Mucosa of descending colon (tissue), 3 donors: ENCODE data around the gene C10orf67. TPM values are rescaled to one million over a fixed set of nuclear protein-coding genes. Genes with fewer than 3 reads are reported as not detected.

Experiments used
- ATAC-seq: fragments of 200-7000 bp; cut with Tn5 transposase; one replicate; pipeline ENCODE4 v1.9.1; 2020; ENCODE audit warnings: mild to moderate bottlenecking, moderate library complexity
- DNase-seq, 3 donors: peaks; one replicate each; pipeline ENCODE4 v3.0.0-alpha.2; 2020
- H3K36me3 ChIP-seq: fragments of 200-600 bp; one replicate; pipeline ENCODE4 v1.8.0; 2021; ENCODE audit warnings: low read depth, mild to moderate bottlenecking
- H3K4me1 ChIP-seq: fragments of 200-600 bp; one replicate; pipeline ENCODE4 v1.8.0; 2021; ENCODE audit warnings: low read depth, mild to moderate bottlenecking
- H3K4me3 ChIP-seq: fragments of 200-600 bp; one replicate; pipeline ENCODE4 v1.8.0; 2021; ENCODE audit warnings: mild to moderate bottlenecking
- H3K9me3 ChIP-seq: fragments of 200-600 bp; one replicate; pipeline ENCODE4 v1.8.0; 2021; ENCODE audit warnings: mild to moderate bottlenecking
- CTCF ChIP-seq: fragments of 200-600 bp; IDR thresholded peaks from one replicate; pipeline ENCODE4 v1.8.0; 2022; ENCODE audit warnings: antibody characterized with exemption, mild to moderate bottlenecking
- intact Hi-C, 2 donors: fragments of 100-400 bp; cut with DNase I in 1 of 2; cut with micrococcal nuclease in 1 of 2; formaldehyde crosslinking; loops; one replicate each; pipeline versions ENCODE4 v1.11.0 to v1.11.1; 2022; cut with DNase I, micrococcal nuclease
- total RNA-seq, 3 donors: library from RNA; stranded (reverse); fragmentation: NEBNext Ultra II Directional in 2 of 3; extraction: Animal tissue kit (Norgen Biotek cat#: 25700) in 2 of 3; gene quantifications; one replicate each; pipeline versions ENCODE4 v1.2.1 to v1.2.4, GENCODE V29; 2021 to 2023
- donor health status: DM: no; HTN: no; CAD: no; lungs with moderate emphysema.
- donor health status: DM: no; HTN: no; CAD: no.
- donor health status: DM: no; HTN: yes; CAD: no.

The C10orf67 gene
- total RNA-seq, 3 donors from 2014 or later = not detected

- H3K4me3 ChIP-seq = no peak overlapping the region
- TF ChIP-seq CTCF = no peak
- H3K9me3 ChIP-seq = no peaks in the 10 kb centered on the region
- DNase-seq (peak; percentile 60 to 70 (median 64)), ATAC-seq (peak; percentile 49)
- H3K4me1 ChIP-seq = peaks cover 9% of the 10 kb centered on the region
- intact Hi-C loops = no loop called here
- no peaks in the 10 kb centered on the region for H3K36me3 ChIP-seq
Measured at GRCh38 chr10:23343591-23344240, 881 bp downstream of the C10orf67 start.

- DNase-seq (no peak), ATAC-seq (no peak)
- no peak for TF ChIP-seq CTCF
- Histone ChIP-seq H3K4me3 (no peak overlapping the region), H3K36me3 (no peaks in the 10 kb centered on the region), H3K4me1 (peaks cover 9% of the 10 kb centered on the region), H3K9me3 (no peaks in the 10 kb centered on the region)
- intact Hi-C loops = no loop called here
Measured at GRCh38 chr10:23342213-23342884, 2.2 kb downstream of the C10orf67 start.

GRCh38 chr10:23341004-23341403 lies 3.6 kb downstream of the C10orf67 start:
- Histone ChIP-seq H3K9me3 (no peaks in the 10 kb centered on the region), H3K36me3 (no peaks in the 10 kb centered on the region), H3K4me1 (peaks cover 9% of the 10 kb centered on the region), H3K4me3 (no peak overlapping the region)
- intact Hi-C loops = no loop called here
- DNase-seq = no peak
- TF ChIP-seq CTCF = no peak
- ATAC-seq = peak; percentile 58

- intact Hi-C loops = no loop called here
- no peak for ATAC-seq
- Histone ChIP-seq H3K9me3 (no peaks in the 10 kb centered on the region), H3K36me3 (no peaks in the 10 kb centered on the region), H3K4me1 (peaks cover 9% of the 10 kb centered on the region), H3K4me3 (no peak overlapping the region)
- no peak for DNase-seq
- TF ChIP-seq CTCF = no peak
Measured at GRCh38 chr10:23340354-23340753, 4.2 kb downstream of the C10orf67 start.

GRCh38 chr10:23338886-23339285 lies 5.7 kb downstream of the C10orf67 start:
- no peak for DNase-seq
- intact Hi-C loops = no loop called here
- Histone ChIP-seq H3K4me3 (no peak overlapping the region), H3K4me1 (peaks cover 3% of the 10 kb centered on the region), H3K9me3 (no peaks in the 10 kb centered on the region), H3K36me3 (no peaks in the 10 kb centered on the region)
- no peak for ATAC-seq
- no peak for TF ChIP-seq CTCF
